Spleen (tissue), 11 donors: ENCODE data around the gene FYN. TPM values are rescaled to one million over a fixed set of nuclear protein-coding genes. Genes with fewer than 3 reads are reported as not detected.

Experiments
- DNase-seq: peaks from one replicate; pipeline ENCODE4 v3.0.0-alpha.2; 2020
- H3K27ac ChIP-seq, 8 donors: fragments of 200-600 bp; sonication (generic) in 7 of 8; 1 replicate in 4 of 8; 2 replicates in 4 of 8; pipeline versions ENCODE4 v1.5.0 to v1.8.0; 2016 to 2021; ENCODE audit warnings: inconsistent platforms in 4 of 8, mild to moderate bottlenecking in 4 of 8, moderate library complexity in 1 of 8
- H3K27me3 ChIP-seq, 7 donors: fragments of 200-600 bp; sonication (generic) in 6 of 7; replicated peaks in 1 of 7; 1 replicate in 4 of 7; 2 replicates in 3 of 7; pipeline versions ENCODE4 v1.5.0 to v1.8.0; 2016 to 2021; ENCODE audit warnings: inconsistent platforms in 3 of 7, mild to moderate bottlenecking in 1 of 7
- H3K36me3 ChIP-seq, 6 donors: fragments of 200-600 bp; sonication (generic) in 5 of 6; 1 replicate in 4 of 6; 2 replicates in 2 of 6; pipeline versions ENCODE4 v1.5.0 to v1.8.0; 2016 to 2021; ENCODE audit warnings: inconsistent platforms in 2 of 6
- H3K4me1 ChIP-seq, 6 donors: fragments of 200-600 bp; sonication (generic) in 5 of 6; 1 replicate in 3 of 6; 2 replicates in 3 of 6; pipeline versions ENCODE4 v1.5.0 to v1.8.0; 2016 to 2021; ENCODE audit warnings: inconsistent platforms in 3 of 6
- H3K4me3 ChIP-seq, 8 donors: fragments of 200-600 bp; sonication (generic) in 7 of 8; 1 replicate in 4 of 8; 2 replicates in 4 of 8; pipeline versions ENCODE4 v1.5.0 to v1.8.0; 2016 to 2021; ENCODE audit warnings: inconsistent platforms in 4 of 8, mild to moderate bottlenecking in 4 of 8, moderate library complexity in 2 of 8
- H3K9me3 ChIP-seq, 8 donors: fragments of 200-600 bp; sonication (generic) in 7 of 8; 1 replicate in 4 of 8; 2 replicates in 4 of 8; pipeline versions ENCODE4 v1.5.0 to v1.8.0; 2016 to 2021; ENCODE audit warnings: inconsistent platforms in 4 of 8
- CTCF ChIP-seq, 11 experiments: fragments of 200-600 bp in 7 of 11; fragments of 450-650 bp in 4 of 11; sonication (generic) in 4 of 11; IDR thresholded peaks in 8 of 11; conservative IDR thresholded peaks in 3 of 11; 1 replicate in 7 of 11; 2 replicates in 4 of 11; pipeline versions ENCODE4 v1.4.0 to v1.8.0; 2016 to 2021; ENCODE audit warnings: antibody characterized with exemption in 11 of 11, inconsistent platforms in 4 of 11, mild to moderate bottlenecking in 1 of 11
- POLR2A ChIP-seq, 3 donors: fragments of 450-650 bp; IDR thresholded peaks; one replicate each; pipeline ENCODE4 v1.5.1; 2017; ENCODE audit warnings: antibody characterized with exemption in 3 of 3, mild to moderate bottlenecking in 1 of 3
- POLR2AphosphoS5 ChIP-seq, 3 donors: sonication (generic); formaldehyde crosslinking; IDR thresholded peaks; one replicate each; pipeline ENCODE4 v1.5.1; 2017; ENCODE audit warnings: antibody characterized with exemption in 3 of 3
- WGBS, 5 donors: extraction: QIAGEN DNeasy Blood & Tissue Kit in 3 of 5; methylation state at CpG; one replicate each; pipeline versions ENCODE4 v1.1.5 to v1.1.7; 2013 to 2018; 5-methylcytosine and 5-hydroxymethylcytosine counted together
- intact Hi-C: fragments of 100-400 bp; cut with DNase I; formaldehyde crosslinking; loops from one replicate; pipeline ENCODE4 v1.15.0; 2023; ENCODE audit warnings: low total_unique reads
- polyA plus RNA-seq, 3 donors: library from polyadenylated mRNA; stranded (reverse); fragments of 200-250 nt; gene quantifications; one replicate each; pipeline ENCODE4 v1.2.1, GENCODE V29; 2013
- total RNA-seq, 7 donors: library from RNA; depleted of rRNA in 3 of 7; stranded (reverse); fragments of >200 nt in 3 of 7; fragmentation: NEBNext Ultra II Directional in 4 of 7; extraction: Animal tissue kit (Norgen Biotek cat#: 25700) in 4 of 7; gene quantifications; one replicate each; pipeline versions ENCODE4 v1.1.0 to v1.2.1, GENCODE V29; 2016 to 2021
- donor health status: healthy with polysubstance abuse.
- donor health status: DM: no; HTN: no; CAD: no; lungs with moderate emphysema.
- donor health status: DM: no; HTN: no; CAD: no.
- donor health status: Bipolar disorder and iron deficiency.
- donor health status: healthy.
- donor health status: DM: no; HTN: no; CAD: no.
- donor health status: DM: yes; HTN: yes; CAD: no.

The FYN gene
- total and polyA plus RNA-seq, 10 donors = 56.6 to 409 (median 205) TPM

- no peak for DNase-seq
- Histone ChIP-seq H3K4me1 (peaks cover 0 to 100% (median 36%) of the 10 kb centered on the region in 6 donors), H3K4me3 (no peak overlapping the region), H3K27ac (no peak overlapping the region), H3K9me3 (no peaks in the 10 kb centered on the region), H3K27me3 (no peaks in the 10 kb centered on the region), H3K36me3 (peaks cover 0 to 5% (median 0%) of the 10 kb centered on the region in 6 donors)
- TF ChIP-seq POLR2AphosphoS5 (IDR thresholded peaks at IDR 0.05) (no peak), POLR2A (IDR thresholded peaks at IDR 0.05) (no peak), CTCF (IDR thresholded peaks at IDR 0.05 in 8 of 11, conservative IDR thresholded peaks at IDR 0.05 in 3 of 11) (no peak)
- WGBS, 5 donors = 81 to 92% (median 88%) methylated on average over 7 of the region's 7 CpGs
- intact Hi-C loops = no loop called here
Observed at GRCh38 chr6:111861431-111861885, 11.8 kb downstream of the FYN start.

GRCh38 chr6:111858347-111858746 lies 14.9 kb downstream of the FYN start:
- H3K4me3 ChIP-seq = no peak overlapping the region
- H3K27ac ChIP-seq = no peak overlapping the region
- H3K4me1 ChIP-seq = peaks cover 0 to 100% (median 41%) of the 10 kb centered on the region in 6 donors
- no peaks in the 10 kb centered on the region for H3K9me3 ChIP-seq
- 69 to 82% (median 74%) methylated on average over 3 of the region's 3 CpGs for WGBS, 5 donors
- intact Hi-C loops = no loop called here
- DNase-seq = no peak
- TF ChIP-seq POLR2AphosphoS5 (IDR thresholded peaks at IDR 0.05) (no peak), POLR2A (IDR thresholded peaks at IDR 0.05) (no peak), CTCF (IDR thresholded peaks at IDR 0.05 in 8 of 11, conservative IDR thresholded peaks at IDR 0.05 in 3 of 11) (no peak)
- H3K36me3 ChIP-seq = no peaks in the 10 kb centered on the region
- no peaks in the 10 kb centered on the region for H3K27me3 ChIP-seq

- no peak for TF ChIP-seq CTCF (IDR thresholded peaks at IDR 0.05 in 8 of 11, conservative IDR thresholded peaks at IDR 0.05 in 3 of 11)
- no peak for TF ChIP-seq POLR2A (IDR thresholded peaks at IDR 0.05)
- no peak for TF ChIP-seq POLR2AphosphoS5 (IDR thresholded peaks at IDR 0.05)
Observed at GRCh38 chr6:111857674-111858337, 15.4 kb downstream of the FYN start.

GRCh38 chr6:111855753-111856152 lies 17.5 kb downstream of the FYN start:
- no peak for TF ChIP-seq CTCF (IDR thresholded peaks at IDR 0.05 in 8 of 11, conservative IDR thresholded peaks at IDR 0.05 in 3 of 11)
- no peak for TF ChIP-seq POLR2A (IDR thresholded peaks at IDR 0.05)
- TF ChIP-seq POLR2AphosphoS5 (IDR thresholded peaks at IDR 0.05) = no peak
- Histone ChIP-seq H3K4me1 (peaks cover 2 to 100% (median 60%) of the 10 kb centered on the region in 6 donors), H3K36me3 (no peaks in the 10 kb centered on the region), H3K27me3 (no peaks in the 10 kb centered on the region), H3K27ac (no peak overlapping the region), H3K4me3 (no peak overlapping the region), H3K9me3 (no peaks in the 10 kb centered on the region)
- no peak for DNase-seq
- WGBS, 5 donors = 86 to 100% (median 88%) methylated on average over 1 of the region's 1 CpG
- intact Hi-C loops = no loop called here

More at GRCh38 chr6:111857674-111858337, 15.4 kb downstream of the FYN start:
- no peaks in the 10 kb centered on the region for H3K9me3 ChIP-seq
- H3K4me1 ChIP-seq = peaks cover 0 to 100% (median 46%) of the 10 kb centered on the region in 6 donors
- no peaks in the 10 kb centered on the region for H3K36me3 ChIP-seq
- intact Hi-C loops = no loop called here
- WGBS, 5 donors = 73 to 91% (median 81%) methylated on average over 7 to 8 of the region's 8 CpGs
- no peak overlapping the region for H3K4me3 ChIP-seq
- no peaks in the 10 kb centered on the region for H3K27me3 ChIP-seq
- no peak for DNase-seq
- peak overlapping the region in 1 of 8 donors; percentile 5 for H3K27ac ChIP-seq
